Measurements from ENCODE around the gene CACNA1C.

Gene CACNA1C

DNA sequence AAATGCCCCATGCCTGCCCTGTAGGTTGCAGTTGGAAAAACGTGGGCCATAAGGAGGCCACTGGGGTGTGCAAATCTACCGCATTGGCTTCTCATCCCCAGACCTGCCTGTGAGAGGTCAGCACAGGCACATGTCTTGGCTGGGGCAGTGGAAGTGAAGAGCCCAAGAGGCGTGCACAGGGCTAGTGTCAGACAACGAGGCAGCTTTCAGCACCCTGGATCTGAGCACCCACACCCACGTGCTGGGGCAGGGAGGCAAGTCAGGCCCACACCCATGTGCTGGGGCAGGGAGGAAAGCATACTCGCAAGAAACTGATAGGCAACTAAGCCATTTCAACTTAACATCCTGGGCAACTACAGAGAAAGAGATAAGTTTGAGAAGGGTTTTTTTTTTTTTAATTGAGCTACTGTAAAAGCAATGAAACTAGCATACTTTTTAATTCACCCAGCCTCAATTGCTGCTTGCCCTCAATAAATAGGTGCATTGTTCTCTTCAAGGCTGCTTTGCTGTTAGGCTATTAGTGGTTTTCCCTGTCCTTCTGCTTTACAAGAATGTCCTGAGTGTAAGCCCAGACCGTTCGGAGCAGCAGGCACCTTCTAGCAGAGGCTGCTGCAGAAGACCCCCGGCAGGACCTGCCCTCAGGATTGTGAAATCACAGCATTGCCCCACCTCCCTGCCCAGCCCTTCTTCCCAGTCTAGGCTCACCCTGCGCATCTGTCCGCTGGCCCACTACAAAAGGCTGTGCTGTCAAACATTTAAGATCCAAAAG, 386.7 kb downstream of the CACNA1C start:
- no peak for DNase-seq

DNA sequence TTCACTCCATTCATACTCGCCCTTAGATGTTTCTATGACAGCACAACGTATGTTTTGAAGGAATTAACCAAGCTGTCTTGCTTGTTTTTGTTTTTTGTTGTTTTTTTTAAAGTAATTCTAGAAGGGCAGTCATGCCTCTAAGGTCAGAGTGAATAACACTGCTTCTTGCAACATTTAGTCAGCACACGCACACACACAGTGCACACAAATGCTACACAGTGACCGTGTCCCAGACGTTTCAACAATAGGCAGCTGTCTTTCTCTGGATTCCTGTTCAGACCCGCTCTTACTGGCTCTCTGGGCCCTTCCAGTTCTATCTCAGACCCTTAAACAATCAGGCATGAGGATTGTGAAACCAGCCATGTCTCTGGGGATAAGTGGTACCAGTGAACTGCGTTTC, 391.0 kb downstream of the CACNA1C start:
- no peak for DNase-seq

GRCh38 chr12:2445968-2446367, 393.2 kb downstream of the CACNA1C start:
- no peak for DNase-seq

- no peak for DNase-seq
These were observed 395.1 kb downstream of the CACNA1C start for GRCh38 chr12:2447861-2448260.

- no peak for DNase-seq
These were observed 396.8 kb downstream of the CACNA1C start for GRCh38 chr12:2449586-2449985.

DNA sequence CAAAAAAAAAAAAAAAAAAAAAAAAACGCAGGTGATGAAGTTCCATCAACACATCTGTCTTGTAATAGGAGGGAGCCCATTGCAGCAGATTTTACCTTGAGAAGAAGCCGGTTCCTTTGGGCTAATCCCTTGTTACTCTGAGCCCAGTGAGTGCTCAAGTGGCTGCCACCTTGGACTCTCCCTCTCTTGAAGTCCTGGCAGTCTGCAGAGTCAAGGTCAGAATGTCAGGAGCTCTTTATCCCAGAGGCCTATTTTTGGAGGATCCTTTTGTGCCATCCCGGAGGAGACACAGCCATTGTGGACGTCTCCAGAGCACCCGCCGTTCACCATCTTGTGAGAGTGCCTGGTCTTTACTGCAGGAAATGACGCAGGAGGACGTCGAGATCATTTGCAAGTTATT, 397.8 kb downstream of the CACNA1C start:
- no peak for DNase-seq

DNA sequence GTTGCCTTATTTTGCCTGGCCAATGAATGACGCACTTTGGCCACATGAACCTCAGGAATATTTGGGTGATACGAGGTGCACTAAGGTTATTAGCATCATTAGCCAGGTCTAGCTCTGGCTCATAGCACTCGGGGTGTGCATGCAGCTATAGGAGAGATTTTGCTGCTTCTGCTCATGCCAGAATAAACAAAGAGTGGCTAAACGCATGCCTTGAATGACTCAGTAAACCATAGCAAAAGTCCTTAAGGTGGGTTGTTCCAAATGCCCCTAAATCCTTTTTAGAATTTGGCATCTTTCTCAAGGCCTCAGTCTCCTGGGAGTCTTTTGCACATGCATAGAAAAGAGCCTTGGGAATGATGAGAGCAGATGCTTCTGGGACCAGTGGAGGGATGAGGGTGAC, 398.2 kb downstream of the CACNA1C start:
- DNase-seq: no peak

GRCh38 chr12:2451497-2451896, 398.7 kb downstream of the CACNA1C start:
- no peak for DNase-seq

DNA sequence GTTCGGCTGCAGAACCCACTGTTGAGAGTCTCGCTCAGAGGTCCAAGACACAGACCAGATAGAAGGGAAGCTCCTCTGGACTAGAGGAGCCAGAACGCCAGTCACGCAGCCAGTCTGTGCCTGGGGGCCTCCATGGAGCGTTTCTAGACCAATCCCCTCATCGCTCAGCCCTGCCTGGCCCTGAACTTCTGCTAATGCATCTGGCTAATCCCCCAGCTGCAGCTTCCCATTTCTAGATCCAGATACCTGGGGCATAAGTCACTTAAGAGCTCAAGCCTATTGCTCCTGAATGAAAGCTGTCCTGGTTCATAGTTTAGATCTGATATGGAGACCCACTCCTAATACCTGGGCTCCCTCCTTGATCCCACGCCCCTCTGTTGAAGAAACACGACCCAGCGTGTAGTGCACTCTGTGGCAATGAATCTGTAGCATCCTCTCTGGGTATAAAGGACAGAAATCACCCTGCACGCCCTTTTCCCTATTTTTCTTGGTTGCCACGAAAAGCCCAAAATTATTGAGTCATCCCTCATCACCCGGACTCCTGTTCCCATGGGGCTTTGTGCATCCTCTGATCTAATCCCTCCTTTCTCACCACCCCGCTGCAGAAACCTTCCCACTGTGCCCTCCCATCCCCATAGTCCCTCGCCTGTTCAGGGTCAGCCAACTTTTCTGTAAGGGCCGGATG, 400.4 kb downstream of the CACNA1C start:
- no peak for DNase-seq

DNA sequence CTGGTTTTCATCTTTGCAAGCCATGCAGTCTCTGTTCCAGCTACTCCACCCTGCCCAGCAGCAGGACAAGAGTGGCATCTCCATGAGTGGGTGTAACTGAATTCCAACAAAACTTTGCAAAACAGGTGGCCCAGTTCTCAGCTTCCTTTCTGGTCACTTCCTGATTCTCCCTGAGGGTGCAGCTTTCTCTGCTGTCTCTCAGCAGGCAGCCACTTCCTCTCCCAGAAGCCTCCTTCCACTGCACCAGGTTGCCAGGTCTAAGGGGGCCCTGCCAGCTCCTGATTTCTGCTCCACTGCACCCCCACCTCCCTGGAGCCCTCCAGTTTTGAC, 400.9 kb downstream of the CACNA1C start:
- DNase-seq: no peak

GRCh38 chr12:2454601-2455177, 401.9 kb downstream of the CACNA1C start:
- no peak for DNase-seq

GRCh38 chr12:2455410-2455809, 402.6 kb downstream of the CACNA1C start:
- no peak for DNase-seq

GRCh38 chr12:2456122-2456812, 403.5 kb downstream of the CACNA1C start:
- no peak for DNase-seq

- no peak for DNase-seq
These were observed 404.0 kb downstream of the CACNA1C start for GRCh38 chr12:2456813-2457186.

- DNase-seq: no peak
These were observed 404.6 kb downstream of the CACNA1C start for GRCh38 chr12:2457215-2457932.

- DNase-seq: no peak
These were observed 405.2 kb downstream of the CACNA1C start for GRCh38 chr12:2457933-2458414.

GRCh38 chr12:2460051-2460670, 407.4 kb downstream of the CACNA1C start:
- no peak for DNase-seq

DNA sequence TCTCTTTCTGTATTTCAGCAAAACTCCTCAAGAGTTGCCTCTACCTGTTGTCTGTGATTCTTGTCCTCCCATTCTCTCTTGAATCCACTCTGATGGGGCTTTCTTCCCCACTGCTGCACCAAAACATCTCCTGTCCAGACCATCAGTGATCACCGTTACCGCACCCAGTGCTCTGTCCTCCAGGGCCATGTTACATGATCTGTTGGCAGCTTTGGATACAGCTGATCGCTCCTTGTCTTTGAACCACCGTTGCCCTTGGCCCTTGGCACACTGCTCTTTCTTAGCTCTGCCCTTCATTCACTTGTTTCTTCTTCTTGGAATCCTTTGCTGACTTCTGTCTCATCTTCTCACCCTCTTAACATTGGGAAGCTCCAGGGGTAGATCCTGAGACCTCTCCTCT, 408.3 kb downstream of the CACNA1C start:
- DNase-seq: no peak

DNA sequence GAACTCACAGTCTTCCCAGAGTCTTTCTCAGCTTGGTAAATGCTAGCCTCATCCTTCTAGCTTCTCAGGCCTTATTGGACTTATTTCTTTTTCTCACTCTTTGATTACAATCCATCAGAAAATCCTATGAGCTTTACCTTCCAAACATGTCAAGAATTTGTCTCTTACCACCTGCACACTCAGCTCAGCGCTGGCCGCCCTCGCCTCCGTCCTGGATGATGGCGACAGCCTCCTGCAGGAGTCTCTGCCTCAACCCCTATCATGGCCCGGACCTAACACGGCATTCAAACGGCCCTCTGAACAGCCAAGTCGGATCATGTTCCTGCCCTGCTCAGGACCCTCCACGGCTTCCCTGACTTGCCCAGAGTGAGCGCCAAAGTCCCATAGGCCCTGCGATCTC, 408.9 kb downstream of the CACNA1C start:
- no peak for DNase-seq

DNA sequence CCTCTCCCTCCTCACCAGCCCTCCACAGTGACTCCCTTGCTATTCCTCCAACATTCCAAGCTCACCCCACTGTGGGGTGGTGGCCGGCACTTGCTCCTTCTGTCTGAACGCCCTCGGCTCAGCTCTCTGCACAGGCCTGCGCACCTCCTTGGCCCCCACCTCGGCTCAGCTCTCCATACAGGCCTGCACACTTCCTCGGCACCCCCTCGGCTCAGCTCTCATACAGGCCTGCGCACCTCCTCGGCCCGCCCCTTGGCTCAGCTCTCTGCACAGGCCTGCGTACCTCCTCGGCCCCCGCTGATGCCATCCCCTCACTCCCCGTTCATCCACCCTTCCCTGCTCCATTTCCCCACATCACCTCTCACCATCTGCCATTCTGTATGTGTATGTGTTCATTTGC, 409.3 kb downstream of the CACNA1C start:
- no peak for DNase-seq

DNA sequence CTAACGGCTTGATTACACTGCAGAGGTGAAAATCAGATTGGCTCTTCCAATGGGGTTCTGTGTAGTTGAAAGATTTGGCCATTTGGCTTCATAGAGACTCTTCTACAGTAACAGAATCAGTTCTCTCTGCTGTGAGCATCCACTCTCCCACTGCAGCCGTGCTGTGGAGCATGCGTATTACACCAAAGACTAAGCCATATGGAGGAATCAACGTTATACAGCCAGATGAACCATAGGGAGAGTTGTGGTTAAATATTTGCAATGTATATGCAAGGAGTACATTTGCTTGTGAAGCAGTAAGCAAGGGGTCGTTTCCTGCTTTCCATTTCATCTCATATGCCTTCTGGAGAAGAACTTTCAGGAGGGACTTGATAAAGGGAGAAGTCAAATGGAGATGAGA, 410.9 kb downstream of the CACNA1C start:
- DNase-seq: no peak

GRCh38 chr12:2465681-2466080, 412.9 kb downstream of the CACNA1C start:
- DNase-seq: no peak

GRCh38 chr12:2466211-2466610, 413.4 kb downstream of the CACNA1C start:
- DNase-seq: no peak

Data from activated T-cell treated with anti-CD3 and anti-CD28 coated beads for 4 hours (primary cell).